Mononuclear cell (primary cell): ENCODE data around the gene SNPH. TPM values are rescaled to one million over a fixed set of nuclear protein-coding genes. Genes with fewer than 3 reads are reported as not detected.

ENCODE experiments used
- H3K27me3 ChIP-seq: 2 replicates; pipeline ENCODE4 v1.6.0; 2011; ENCODE audit warnings: low read length, control low read depth; ENCODE audit not compliant: insufficient read depth
- H3K4me1 ChIP-seq: 2 replicates; pipeline ENCODE4 v1.5.1; 2011; ENCODE audit warnings: mild to moderate bottlenecking, low read length, control low read depth; ENCODE audit not compliant: insufficient read depth
- H3K4me3 ChIP-seq: 2 replicates; pipeline ENCODE4 v1.5.1; 2011; ENCODE audit warnings: mild to moderate bottlenecking, low read length, moderate library complexity
- H3K9me3 ChIP-seq: 2 replicates; pipeline ENCODE4 v1.5.1; 2011; ENCODE audit warnings: low read depth, mild to moderate bottlenecking, control low read depth, low read length
- total RNA-seq: library from RNA; depleted of rRNA; stranded (reverse); fragments of >200 nt; gene quantifications from one replicate; pipeline ENCODE4 v1.2.3, GENCODE V29; 2012

SNPH gene
- total RNA-seq, 1 donor: 9.7 TPM

DNA sequence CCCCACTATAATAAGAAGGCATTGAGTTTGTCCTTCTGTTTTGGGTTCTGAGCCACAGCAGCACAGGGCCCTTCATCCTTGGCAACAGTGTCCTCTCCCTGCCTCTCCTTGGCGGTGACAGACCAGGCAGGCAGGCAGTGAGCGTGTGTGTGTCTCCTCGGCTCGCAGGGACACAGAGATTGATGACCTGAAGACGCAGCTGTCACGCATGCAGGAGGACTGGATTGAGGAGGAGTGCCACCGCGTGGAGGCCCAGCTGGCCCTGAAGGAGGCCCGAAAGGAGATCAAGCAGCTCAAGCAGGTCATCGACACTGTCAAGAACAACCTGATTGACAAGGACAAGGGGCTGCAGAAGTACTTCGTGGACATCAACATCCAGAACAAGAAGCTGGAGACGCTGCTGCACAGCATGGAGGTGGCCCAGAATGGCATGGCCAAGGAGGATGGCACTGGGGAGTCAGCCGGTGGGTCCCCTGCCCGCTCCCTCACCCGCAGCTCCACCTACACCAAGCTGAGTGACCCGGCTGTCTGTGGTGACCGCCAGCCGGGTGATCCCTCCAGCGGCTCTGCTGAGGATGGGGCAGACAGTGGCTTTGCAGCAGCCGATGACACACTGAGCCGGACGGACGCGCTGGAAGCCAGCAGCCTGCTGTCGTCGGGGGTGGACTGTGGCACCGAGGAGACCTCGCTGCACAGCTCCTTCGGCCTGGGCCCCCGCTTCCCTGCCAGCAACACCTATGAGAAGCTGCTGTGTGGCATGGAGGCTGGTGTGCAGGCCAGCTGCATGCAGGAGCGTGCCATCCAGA lies 38.8 kb downstream of the SNPH start:
- H3K9me3 ChIP-seq: no peaks in the 10 kb centered on the region
- peaks cover 7% of the 10 kb centered on the region for H3K4me1 ChIP-seq
- no peaks in the 10 kb centered on the region for H3K27me3 ChIP-seq
- no peak overlapping the region for H3K4me3 ChIP-seq

DNA sequence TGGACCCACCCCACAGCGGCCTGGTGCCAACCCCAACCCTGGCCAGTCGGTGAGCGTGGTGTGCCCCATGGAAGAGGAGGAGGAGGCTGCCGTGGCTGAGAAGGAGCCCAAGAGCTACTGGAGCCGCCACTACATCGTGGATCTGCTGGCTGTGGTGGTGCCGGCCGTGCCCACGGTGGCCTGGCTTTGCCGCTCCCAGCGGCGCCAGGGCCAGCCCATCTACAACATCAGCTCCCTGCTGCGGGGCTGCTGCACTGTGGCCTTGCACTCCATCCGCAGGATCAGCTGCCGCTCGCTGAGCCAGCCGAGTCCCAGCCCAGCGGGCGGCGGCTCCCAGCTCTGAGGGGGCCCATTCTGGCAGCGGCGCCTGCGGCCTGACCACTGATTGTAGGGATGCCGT lies 39.6 kb downstream of the SNPH start:
- Histone ChIP-seq H3K4me3 (no peak overlapping the region), H3K9me3 (no peaks in the 10 kb centered on the region)

DNA sequence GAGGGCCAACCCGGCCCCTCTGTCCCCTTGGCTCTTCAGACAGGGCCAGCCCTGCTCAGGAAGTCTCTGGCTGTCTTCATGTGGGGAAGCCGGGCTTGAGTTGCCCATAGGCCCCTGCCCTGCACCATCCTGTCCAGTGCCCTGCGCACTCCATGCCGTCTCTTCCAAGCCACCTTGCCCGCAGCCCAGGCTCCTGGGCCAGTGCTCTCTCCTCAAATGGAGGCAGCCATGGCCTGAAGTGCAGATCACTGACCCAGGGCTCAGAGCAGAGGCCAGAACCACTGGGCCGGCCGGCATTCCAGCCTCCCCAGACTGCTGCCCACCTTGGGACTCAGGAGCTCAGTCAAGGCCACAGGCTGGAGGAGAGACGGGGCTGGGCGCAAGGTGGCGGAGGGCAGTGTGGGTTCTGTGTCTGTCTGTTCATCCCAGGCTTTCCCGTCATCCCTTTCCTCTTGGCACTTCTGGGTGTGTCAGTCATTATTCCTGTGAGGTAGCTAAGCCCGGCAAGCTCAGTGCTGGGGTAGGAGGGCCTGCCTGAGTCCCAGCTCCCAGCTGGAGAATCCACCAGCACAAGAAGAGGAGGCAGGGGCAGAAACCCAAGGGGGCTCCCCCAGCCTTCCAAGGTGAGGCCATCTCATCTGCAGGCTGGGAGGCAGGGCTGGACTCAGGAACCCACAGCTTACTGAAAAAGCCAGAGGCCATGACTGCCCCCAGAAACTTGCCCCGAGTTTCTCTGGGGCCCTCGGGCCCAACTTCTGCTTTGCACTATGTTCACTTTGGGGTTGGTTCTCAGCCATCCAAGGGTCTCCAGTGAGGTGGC lies 40.4 kb downstream of the SNPH start:
- Histone ChIP-seq H3K27me3 (no peaks in the 10 kb centered on the region), H3K9me3 (no peaks in the 10 kb centered on the region), H3K4me1 (no peaks in the 10 kb centered on the region), H3K4me3 (no peak overlapping the region)

More for the DNA sequence above, 39.6 kb downstream of the SNPH start:
- Histone ChIP-seq H3K4me1 (peaks cover 2% of the 10 kb centered on the region), H3K27me3 (no peaks in the 10 kb centered on the region)

DNA sequence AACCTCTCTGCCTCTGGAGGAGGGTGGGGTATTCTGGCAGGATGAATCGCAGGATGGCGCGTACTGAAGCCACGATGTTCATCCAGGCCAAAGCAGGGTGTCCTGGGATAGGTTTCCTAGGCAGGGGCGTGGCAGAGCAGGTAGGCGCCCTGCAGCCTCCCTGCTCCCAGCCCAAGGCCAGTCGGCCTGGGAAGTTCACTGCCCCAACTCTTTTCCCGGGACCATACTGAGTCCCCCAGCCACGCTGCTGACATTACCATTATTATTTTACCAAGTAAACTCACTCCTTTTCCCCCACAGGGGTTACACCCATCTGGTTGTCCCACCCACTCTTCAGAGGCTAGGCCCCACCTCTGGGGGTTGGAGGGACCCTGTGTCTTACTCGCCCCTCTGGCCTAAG lies 41.1 kb downstream of the SNPH start:
- Histone ChIP-seq H3K4me1 (no peaks in the 10 kb centered on the region), H3K4me3 (no peak overlapping the region), H3K9me3 (no peaks in the 10 kb centered on the region), H3K27me3 (no peaks in the 10 kb centered on the region)

DNA sequence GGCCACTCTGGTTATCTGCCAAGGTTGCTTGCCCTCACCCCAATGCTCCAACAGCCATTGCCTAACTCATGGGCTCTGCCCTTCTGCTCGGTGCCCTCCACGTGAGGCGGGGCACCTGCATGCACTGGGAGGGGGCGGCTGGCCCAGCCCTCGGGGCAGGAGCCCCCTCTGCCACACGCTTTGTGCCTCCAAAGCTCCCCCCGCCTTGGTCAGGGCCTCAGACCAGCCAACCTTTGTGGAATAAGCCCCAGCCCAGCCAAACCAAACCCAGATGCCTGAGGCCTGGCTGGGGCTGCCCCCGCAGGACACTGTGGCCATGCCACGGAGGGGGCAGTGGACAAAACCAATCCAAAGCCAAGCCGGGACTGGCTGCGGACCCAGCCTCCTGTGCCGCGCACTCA lies 41.5 kb downstream of the SNPH start:
- Histone ChIP-seq H3K4me3 (no peak overlapping the region), H3K27me3 (no peaks in the 10 kb centered on the region), H3K9me3 (no peaks in the 10 kb centered on the region), H3K4me1 (no peaks in the 10 kb centered on the region)

DNA sequence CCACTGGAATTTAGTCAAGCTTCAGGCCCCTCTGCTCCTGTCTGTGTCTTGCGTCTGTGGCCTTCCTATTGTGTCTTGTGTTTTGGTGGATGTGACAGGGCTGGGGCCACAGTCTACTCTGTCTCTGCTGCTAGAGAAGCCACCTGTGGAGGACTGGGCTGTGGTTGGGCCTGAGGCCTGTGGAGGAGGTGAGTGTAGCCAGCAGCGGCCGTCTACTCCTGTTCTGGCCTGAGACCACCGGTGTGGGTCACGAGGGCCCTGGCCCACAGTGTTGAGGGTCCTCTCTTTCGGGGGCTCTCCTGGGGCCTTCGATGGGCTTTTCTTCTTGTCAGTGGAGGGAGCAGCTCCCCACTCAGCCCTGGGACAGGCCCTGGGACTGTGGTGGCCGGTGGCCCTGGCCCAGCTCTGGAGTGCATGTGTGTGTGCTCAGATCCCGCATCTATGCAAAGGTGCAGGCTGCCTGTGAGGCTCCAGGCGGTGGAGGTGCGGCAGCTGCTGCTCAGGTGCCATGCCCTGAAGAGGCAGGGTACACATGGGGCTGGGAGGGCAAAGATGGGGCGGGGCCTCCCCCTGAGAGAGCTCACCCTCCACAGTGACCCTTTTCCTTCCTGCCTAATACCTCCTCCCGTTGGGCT lies 42.1 kb downstream of the SNPH start:
- H3K4me3 ChIP-seq: no peak overlapping the region
- H3K9me3 ChIP-seq: no peaks in the 10 kb centered on the region
- H3K4me1 ChIP-seq: peaks cover 1% of the 10 kb centered on the region
- no peaks in the 10 kb centered on the region for H3K27me3 ChIP-seq

DNA sequence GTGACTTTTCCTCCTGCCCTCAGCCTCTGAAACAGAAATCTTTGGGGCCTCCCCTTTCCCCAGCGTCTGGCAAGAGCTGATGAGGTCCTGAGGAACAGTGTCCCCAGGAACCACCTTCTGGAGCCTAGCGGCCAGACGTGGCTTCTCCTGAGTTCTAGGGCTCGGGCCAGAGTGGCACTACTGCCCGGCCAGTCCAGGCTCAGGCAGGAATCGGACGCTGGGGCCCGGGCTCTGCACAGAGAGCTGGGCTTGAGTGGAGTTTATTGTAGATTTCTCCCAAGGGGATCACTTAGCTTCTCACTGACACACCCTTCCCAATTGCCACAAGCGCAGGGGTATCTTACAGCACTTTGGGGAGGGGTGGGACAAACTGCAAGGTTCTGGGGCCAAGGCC lies 42.6 kb downstream of the SNPH start:
- no peaks in the 10 kb centered on the region for H3K27me3 ChIP-seq
- peaks cover 6% of the 10 kb centered on the region for H3K4me1 ChIP-seq
- H3K9me3 ChIP-seq: no peaks in the 10 kb centered on the region
- H3K4me3 ChIP-seq: no peak overlapping the region

DNA sequence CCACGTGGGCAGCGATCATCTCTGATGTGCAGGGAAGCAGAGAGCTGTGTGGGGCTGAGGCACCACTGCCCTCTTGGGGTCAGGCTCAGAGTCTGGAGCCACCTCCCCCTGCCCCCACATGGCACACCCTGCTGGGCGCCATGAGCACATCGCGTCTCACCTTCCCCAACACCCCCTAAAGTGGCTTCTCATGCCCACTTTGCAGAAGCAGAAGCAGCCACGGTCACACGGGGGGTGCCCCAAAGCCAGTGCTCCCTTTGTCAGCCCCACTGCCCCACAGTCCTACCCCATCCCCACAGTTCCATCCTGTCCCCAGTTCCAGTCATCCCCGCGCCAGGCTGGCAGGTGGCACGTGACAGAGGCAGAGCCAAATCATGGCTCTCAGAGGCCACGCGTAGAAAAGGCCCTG lies 43.3 kb downstream of the SNPH start:
- Histone ChIP-seq H3K9me3 (no peaks in the 10 kb centered on the region), H3K27me3 (no peaks in the 10 kb centered on the region), H3K4me1 (peaks cover 6% of the 10 kb centered on the region), H3K4me3 (no peak overlapping the region)

DNA sequence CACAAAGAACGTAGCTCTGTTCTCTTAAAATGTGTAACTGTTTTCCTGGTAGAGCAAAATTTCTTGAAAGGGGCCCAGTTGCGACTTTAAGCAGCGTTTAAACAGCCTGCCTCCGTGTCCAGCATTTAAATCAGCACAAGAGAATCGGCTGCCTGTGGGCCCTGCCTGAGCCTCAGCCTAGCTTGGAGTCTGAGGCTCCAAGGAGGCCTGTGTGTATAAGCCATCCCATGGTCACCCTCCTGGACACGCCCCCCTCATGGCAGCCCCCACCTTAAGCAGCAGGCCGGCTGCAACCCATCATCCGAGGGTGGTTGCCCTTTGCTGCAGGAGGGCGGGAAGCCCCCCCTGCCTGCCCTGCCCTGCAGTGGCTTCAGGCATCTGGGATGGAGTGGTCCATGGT lies 44.0 kb downstream of the SNPH start:
- no peak overlapping the region for H3K4me3 ChIP-seq
- no peaks in the 10 kb centered on the region for H3K9me3 ChIP-seq
- no peaks in the 10 kb centered on the region for H3K27me3 ChIP-seq
- H3K4me1 ChIP-seq: peaks cover 6% of the 10 kb centered on the region

DNA sequence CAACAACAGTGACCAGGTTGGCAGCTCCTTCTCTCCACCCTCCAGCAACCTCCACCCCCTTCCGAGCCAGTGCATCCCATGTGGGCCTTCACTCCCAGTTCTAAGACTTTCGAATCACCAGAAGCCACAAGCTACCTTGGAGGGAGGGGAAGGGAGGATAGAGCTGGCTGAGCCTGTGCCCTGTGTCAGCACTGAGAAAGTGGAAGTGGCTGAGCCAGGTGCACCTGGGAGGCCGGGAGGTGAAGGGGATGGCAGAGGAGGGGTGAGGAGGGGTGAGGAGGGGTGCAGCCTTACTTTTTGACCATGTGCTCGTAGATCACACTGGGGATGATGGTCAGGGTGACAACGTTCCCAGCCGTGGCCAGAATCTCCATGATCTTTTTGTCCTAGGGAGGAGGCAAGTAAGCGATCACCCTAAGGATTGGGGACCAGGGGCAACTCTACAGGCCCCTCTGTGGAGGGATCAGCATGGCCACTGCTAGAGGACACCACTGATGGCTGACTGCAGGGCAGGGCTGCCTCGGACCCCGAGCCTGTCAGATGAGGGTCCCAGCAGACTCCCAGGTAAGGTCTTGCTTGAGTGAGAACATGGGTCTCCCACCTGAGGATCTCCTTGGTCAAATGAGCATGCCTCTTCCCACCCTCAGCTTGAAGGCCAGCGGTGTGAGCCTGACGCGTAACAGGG lies 44.6 kb downstream of the SNPH start:
- H3K4me3 ChIP-seq: no peak overlapping the region
- peaks cover 6% of the 10 kb centered on the region for H3K4me1 ChIP-seq
- H3K9me3 ChIP-seq: no peaks in the 10 kb centered on the region
- no peaks in the 10 kb centered on the region for H3K27me3 ChIP-seq

DNA sequence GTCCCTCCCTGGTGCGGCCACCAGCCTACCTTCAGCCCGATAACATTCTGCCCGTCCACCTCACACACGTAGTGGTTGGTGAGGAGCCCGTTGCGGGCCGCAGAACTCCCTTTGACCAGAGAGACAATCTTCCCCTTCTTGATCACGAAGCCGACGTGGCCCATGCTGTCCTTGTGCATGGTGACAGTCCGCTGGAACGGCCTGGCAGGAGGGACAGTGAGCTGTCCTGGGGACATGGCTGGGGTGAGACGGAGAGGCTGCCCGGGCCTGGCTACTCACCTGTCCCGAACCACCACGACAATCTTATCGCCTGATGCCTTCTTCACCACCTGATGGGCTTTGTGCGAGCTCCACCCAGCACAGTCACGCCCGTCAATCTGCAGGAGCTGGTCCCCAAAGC lies 46.2 kb downstream of the SNPH start:
- H3K27me3 ChIP-seq: no peaks in the 10 kb centered on the region
- no peak overlapping the region for H3K4me3 ChIP-seq
- peaks cover 6% of the 10 kb centered on the region for H3K4me1 ChIP-seq
- no peaks in the 10 kb centered on the region for H3K9me3 ChIP-seq

DNA sequence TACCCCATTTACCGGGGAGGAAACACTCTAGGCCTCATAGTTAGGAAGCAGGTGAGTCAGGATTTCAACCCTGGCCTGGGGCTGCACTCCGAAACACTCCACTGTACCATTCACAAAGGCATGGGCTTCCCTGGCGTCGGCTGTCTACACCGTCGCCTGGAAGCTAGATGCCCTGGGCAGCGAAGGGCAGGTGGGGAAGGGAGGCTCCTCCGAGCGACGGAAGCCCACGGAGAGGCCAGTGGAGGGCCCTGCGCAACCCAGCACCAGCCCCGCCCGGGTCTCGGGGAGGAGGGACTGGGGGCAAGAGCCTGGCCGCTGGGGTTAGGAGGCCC lies 46.8 kb downstream of the SNPH start:
- H3K9me3 ChIP-seq: no peaks in the 10 kb centered on the region
- H3K27me3 ChIP-seq: no peaks in the 10 kb centered on the region
- H3K4me1 ChIP-seq: peaks cover 6% of the 10 kb centered on the region
- H3K4me3 ChIP-seq: no peak overlapping the region

DNA sequence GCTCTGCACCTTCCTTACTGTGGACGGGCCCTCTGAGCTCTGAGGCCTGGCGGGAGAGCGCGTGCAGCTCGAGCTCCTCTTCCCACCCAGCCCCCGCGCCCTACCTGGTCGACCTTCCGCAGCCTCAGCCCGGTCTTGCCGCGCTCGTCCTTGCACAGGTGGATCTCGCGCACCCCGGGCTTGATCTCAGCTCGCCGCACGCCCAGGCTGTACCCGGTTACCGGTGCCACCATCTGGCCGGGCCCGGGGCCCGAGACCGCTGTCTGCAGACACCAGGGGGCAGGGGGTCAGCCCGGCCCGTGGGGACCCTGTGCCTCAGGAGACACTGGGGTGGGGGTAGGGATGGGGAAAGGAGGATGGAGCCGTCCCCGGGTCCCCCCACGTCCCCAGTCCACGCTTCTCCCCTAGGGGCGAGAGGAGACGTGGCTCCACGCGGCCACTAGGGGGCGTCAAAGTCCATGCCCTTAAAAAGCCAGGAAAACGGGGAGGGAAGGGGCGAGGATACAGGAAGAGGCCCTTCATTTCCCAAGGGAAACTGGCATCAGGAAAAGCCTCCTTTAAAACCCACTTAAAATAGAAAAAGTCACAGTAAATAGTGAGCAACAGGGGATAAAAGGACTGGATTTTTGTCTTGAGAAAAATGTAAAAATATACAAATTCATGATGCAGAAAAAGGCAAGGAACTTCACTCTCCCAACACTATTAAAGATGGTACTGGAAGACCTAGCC lies 47.3 kb downstream of the SNPH start:
- no peaks in the 10 kb centered on the region for H3K9me3 ChIP-seq

DNA sequence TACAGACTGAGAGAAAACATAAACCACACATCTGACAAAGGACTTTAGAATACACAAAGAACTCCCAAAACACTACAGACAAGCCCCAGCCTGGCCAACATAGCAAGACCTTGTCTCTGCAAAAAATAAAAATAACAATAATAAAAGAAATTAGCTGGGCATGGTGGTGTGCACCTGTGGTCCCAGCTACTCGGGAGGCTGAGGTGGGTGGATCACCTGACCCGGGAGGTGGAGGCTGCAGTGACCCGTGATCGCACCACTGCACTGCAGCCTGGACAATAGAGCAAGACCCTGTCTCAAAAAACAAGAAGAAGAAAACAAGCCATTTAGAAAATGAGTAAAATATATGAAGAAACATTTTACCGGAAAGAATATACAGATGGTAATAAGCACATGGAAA lies 49.7 kb downstream of the SNPH start:
- Histone ChIP-seq H3K4me3 (no peak overlapping the region), H3K4me1 (peaks cover 6% of the 10 kb centered on the region), H3K9me3 (no peaks in the 10 kb centered on the region), H3K27me3 (no peaks in the 10 kb centered on the region)

More for the DNA sequence above, 47.3 kb downstream of the SNPH start:
- no peak overlapping the region for H3K4me3 ChIP-seq
- peaks cover 6% of the 10 kb centered on the region for H3K4me1 ChIP-seq
- H3K27me3 ChIP-seq: no peaks in the 10 kb centered on the region
